Sigmoid colon (tissue), 7 donors: ENCODE results near the gene SHPK. TPM values are rescaled to one million over a fixed set of nuclear protein-coding genes. Genes with fewer than 3 reads are reported as not detected.
"Not testable (repeated sequence)": the region's sequence is repeated elsewhere in the genome, so short reads cannot be mapped to it uniquely, and the experiment has no call there.

ENCODE experiments used
- DNase-seq: peaks from one replicate; pipeline ENCODE4 v3.0.0-alpha.2; 2019
- H3K27ac ChIP-seq, 4 donors: fragments of 200-600 bp; sonication (generic); one replicate each; pipeline ENCODE4 v1.5.1; 2016 to 2019; ENCODE audit warnings: mild to moderate bottlenecking in 1 of 4
- H3K27me3 ChIP-seq, 3 donors: fragments of 200-600 bp; sonication (generic); one replicate each; pipeline ENCODE4 v1.5.1; 2019; ENCODE audit warnings: mild to moderate bottlenecking in 1 of 3
- H3K36me3 ChIP-seq, 4 donors: fragments of 200-600 bp; sonication (generic); one replicate each; pipeline ENCODE4 v1.5.1; 2016 to 2019
- H3K4me1 ChIP-seq, 4 donors: fragments of 200-600 bp; sonication (generic); one replicate each; pipeline ENCODE4 v1.5.1; 2017 to 2019
- H3K4me3 ChIP-seq, 4 donors: fragments of 200-600 bp; sonication (generic); one replicate each; pipeline ENCODE4 v1.5.1; 2017 to 2019; ENCODE audit warnings: mild to moderate bottlenecking in 2 of 4, moderate library complexity in 1 of 4
- H3K9me3 ChIP-seq, 4 donors: fragments of 200-600 bp in 3 of 4; sonication (generic) in 3 of 4; one replicate each; pipeline versions ENCODE4 v1.5.1 to v1.6.1; 2013 to 2019
- CTCF ChIP-seq, 4 experiments: fragments of 450-650 bp in 3 of 4; fragments of 200-600 bp in 1 of 4; IDR thresholded peaks; one replicate each; pipeline ENCODE4 v1.5.1; 2016 to 2019; ENCODE audit warnings: antibody characterized with exemption in 4 of 4, mild to moderate bottlenecking in 3 of 4, moderate library complexity in 2 of 4
- EP300 ChIP-seq, 4 donors: sonication (generic); formaldehyde crosslinking; IDR thresholded peaks; one replicate each; pipeline ENCODE4 v1.6.1; 2017; ENCODE audit warnings: antibody characterized with exemption in 4 of 4
- POLR2A ChIP-seq, 2 donors: fragments of 450-650 bp; IDR thresholded peaks; one replicate each; pipeline ENCODE4 v1.6.1; 2016; ENCODE audit warnings: antibody characterized with exemption in 2 of 2, mild to moderate bottlenecking in 2 of 2, moderate library complexity in 2 of 2
- POLR2AphosphoS5 ChIP-seq, 4 donors: sonication (generic); formaldehyde crosslinking; IDR thresholded peaks; one replicate each; pipeline ENCODE4 v1.6.1; 2017; ENCODE audit warnings: antibody characterized with exemption in 4 of 4
- WGBS, 2 donors: extraction: QIAGEN DNeasy Blood & Tissue Kit; methylation state at CpG; one replicate each; pipeline ENCODE4 v1.1.7; 2013; 5-methylcytosine and 5-hydroxymethylcytosine counted together
- intact Hi-C: fragments of 100-400 bp; cut with DNase I; formaldehyde crosslinking; loops from one replicate; pipeline ENCODE4 v1.15.1; 2023
- polyA plus RNA-seq, 3 donors: library from polyadenylated mRNA; stranded (reverse); fragments of 200-250 nt; gene quantifications; one replicate each; pipeline ENCODE4 v1.2.3, GENCODE V29; 2013
- total RNA-seq, 4 donors: library from RNA; depleted of rRNA; stranded (reverse); fragments of >200 nt; gene quantifications; one replicate each; pipeline ENCODE4 v1.1.0, GENCODE V29; 2016
- donor health status: healthy with polysubstance abuse.
- donor health status: Bipolar disorder and iron deficiency.
- donor health status: healthy.

SHPK gene
- total and polyA plus RNA-seq, 7 donors: 5.8 to 12.7 (median 7.8) TPM

- TF ChIP-seq CTCF (IDR thresholded peaks at IDR 0.05) (no peak), POLR2AphosphoS5 (IDR thresholded peaks at IDR 0.05) (no peak), POLR2A (IDR thresholded peaks at IDR 0.05) (no peak), EP300 (IDR thresholded peaks at IDR 0.05) (no peak)
- intact Hi-C loops: no loop called here
- no peaks in the 10 kb centered on the region for H3K27me3 ChIP-seq
- H3K4me3 ChIP-seq: no peak overlapping the region
- WGBS, 2 donors: 96% methylated on average over 9 of the region's 9 CpGs
- H3K9me3 ChIP-seq: no peaks in the 10 kb centered on the region
- H3K4me1 ChIP-seq: no peaks in the 10 kb centered on the region
- peaks cover 0 to 49% (median 7%) of the 10 kb centered on the region in 4 donors for H3K36me3 ChIP-seq
- H3K27ac ChIP-seq: no peak overlapping the region
- no peak for DNase-seq
These were observed 52.6 kb downstream of the SHPK start for GRCh38 chr17:3583456-3583855.

GRCh38 chr17:3582915-3583314 is 53.1 kb downstream of the SHPK start:
- Histone ChIP-seq H3K27me3 (no peaks in the 10 kb centered on the region), H3K9me3 (no peaks in the 10 kb centered on the region), H3K4me3 (no peak overlapping the region), H3K36me3 (peaks cover 0 to 47% (median 4%) of the 10 kb centered on the region in 4 donors), H3K27ac (no peak overlapping the region), H3K4me1 (no peaks in the 10 kb centered on the region)
- intact Hi-C loops: no loop called here
- TF ChIP-seq POLR2AphosphoS5 (IDR thresholded peaks at IDR 0.05) (no peak), POLR2A (IDR thresholded peaks at IDR 0.05) (no peak), EP300 (IDR thresholded peaks at IDR 0.05) (no peak), CTCF (IDR thresholded peaks at IDR 0.05) (no peak)
- WGBS, 2 donors: 97% methylated on average over 9 of the region's 9 CpGs
- DNase-seq: no peak

GRCh38 chr17:3578667-3579066 is 57.4 kb downstream of the SHPK start:
- H3K9me3 ChIP-seq, intact Hi-C loops, H3K27me3 ChIP-seq, H3K27ac ChIP-seq, H3K4me3 ChIP-seq, DNase-seq, H3K4me1 ChIP-seq: not testable (repeated sequence)
- WGBS, 2 donors: 74 to 94% methylated on average over 4 of the region's 4 CpGs
- peaks cover 0 to 36% (median 1%) of the 10 kb centered on the region in 4 donors for H3K36me3 ChIP-seq

GRCh38 chr17:3576970-3577369 is 59.1 kb downstream of the SHPK start:
- intact Hi-C loops: no loop called here
- peaks cover 0 to 46% (median 1%) of the 10 kb centered on the region in 4 donors for H3K36me3 ChIP-seq
- no peak overlapping the region for H3K27ac ChIP-seq
- H3K27me3 ChIP-seq: no peaks in the 10 kb centered on the region
- 91 to 94% methylated on average over 11 of the region's 11 CpGs for WGBS, 2 donors
- no peaks in the 10 kb centered on the region for H3K9me3 ChIP-seq
- no peak overlapping the region for H3K4me3 ChIP-seq
- no peak for DNase-seq
- TF ChIP-seq POLR2A (IDR thresholded peaks at IDR 0.05) (no peak), EP300 (IDR thresholded peaks at IDR 0.05) (no peak), POLR2AphosphoS5 (IDR thresholded peaks at IDR 0.05) (no peak), CTCF (IDR thresholded peaks at IDR 0.05) (no peak)
- H3K4me1 ChIP-seq: no peaks in the 10 kb centered on the region

GRCh38 chr17:3575511-3575910 is 60.5 kb downstream of the SHPK start:
- Histone ChIP-seq H3K4me3 (no peak overlapping the region), H3K9me3 (no peaks in the 10 kb centered on the region), H3K4me1 (no peaks in the 10 kb centered on the region), H3K27me3 (no peaks in the 10 kb centered on the region), H3K27ac (no peak overlapping the region), H3K36me3 (peaks cover 0 to 61% (median 10%) of the 10 kb centered on the region in 4 donors)
- DNase-seq: no peak
- no peak for TF ChIP-seq CTCF (IDR thresholded peaks at IDR 0.05)
- no peak for TF ChIP-seq POLR2AphosphoS5 (IDR thresholded peaks at IDR 0.05)
- no peak for TF ChIP-seq POLR2A (IDR thresholded peaks at IDR 0.05)
- no peak for TF ChIP-seq EP300 (IDR thresholded peaks at IDR 0.05)
- WGBS, 2 donors: 76 to 82% methylated on average over 5 of the region's 5 CpGs
- intact Hi-C loops: no loop called here
